Astrocyte (in vitro differentiated cells and primary cell): ENCODE results near the gene ALKBH3.

Source experiments
- EZH2 ChIP-seq: IDR thresholded peaks from 2 replicates; pipeline ENCODE4 v1.6.1; 2012; ENCODE audit warnings: mild to moderate bottlenecking, low read length, inconsistent platforms; ENCODE audit not compliant: insufficient read depth
- TF ChIP-seq, protein P1 (sequence below): IDR thresholded peaks from 2 replicates; pipeline ENCODE4 v1.5.1; 2011; ENCODE audit warnings: low read depth, mild to moderate bottlenecking, inconsistent platforms, low read length, moderate library complexity; ENCODE audit not compliant: insufficient read depth

DNA sequence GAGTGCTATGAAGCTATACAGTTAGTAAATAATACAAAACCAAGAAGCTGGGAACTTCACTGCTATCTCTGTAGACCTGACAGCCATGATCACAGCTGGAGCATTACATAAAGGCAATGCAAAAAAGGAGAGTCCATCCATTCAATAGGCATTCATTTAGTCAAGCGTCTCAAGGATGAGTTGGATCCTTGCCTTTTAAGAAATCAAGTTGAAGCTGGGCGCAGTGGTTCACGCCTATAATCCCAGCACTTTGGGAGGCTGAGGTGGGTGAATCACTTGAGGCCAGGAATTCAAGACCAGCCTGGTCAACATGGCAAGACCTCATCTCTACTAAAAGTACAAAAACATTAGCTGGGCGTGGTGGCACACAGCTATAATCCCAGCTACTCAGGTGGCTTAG lies 48.1 kb upstream of the ALKBH3 start:
- TF ChIP-seq, protein P1, sequence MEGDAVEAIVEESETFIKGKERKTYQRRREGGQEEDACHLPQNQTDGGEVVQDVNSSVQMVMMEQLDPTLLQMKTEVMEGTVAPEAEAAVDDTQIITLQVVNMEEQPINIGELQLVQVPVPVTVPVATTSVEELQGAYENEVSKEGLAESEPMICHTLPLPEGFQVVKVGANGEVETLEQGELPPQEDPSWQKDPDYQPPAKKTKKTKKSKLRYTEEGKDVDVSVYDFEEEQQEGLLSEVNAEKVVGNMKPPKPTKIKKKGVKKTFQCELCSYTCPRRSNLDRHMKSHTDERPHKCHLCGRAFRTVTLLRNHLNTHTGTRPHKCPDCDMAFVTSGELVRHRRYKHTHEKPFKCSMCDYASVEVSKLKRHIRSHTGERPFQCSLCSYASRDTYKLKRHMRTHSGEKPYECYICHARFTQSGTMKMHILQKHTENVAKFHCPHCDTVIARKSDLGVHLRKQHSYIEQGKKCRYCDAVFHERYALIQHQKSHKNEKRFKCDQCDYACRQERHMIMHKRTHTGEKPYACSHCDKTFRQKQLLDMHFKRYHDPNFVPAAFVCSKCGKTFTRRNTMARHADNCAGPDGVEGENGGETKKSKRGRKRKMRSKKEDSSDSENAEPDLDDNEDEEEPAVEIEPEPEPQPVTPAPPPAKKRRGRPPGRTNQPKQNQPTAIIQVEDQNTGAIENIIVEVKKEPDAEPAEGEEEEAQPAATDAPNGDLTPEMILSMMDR = no peak
- TF ChIP-seq EZH2 = no peak
